Natural killer cell (primary cell): ENCODE data around the gene DNAJC4. TPM values are rescaled to one million over a fixed set of nuclear protein-coding genes. Genes with fewer than 3 reads are reported as not detected.

Source experiments
- ATAC-seq, 3 donors: fragments of 150-1000 bp in 2 of 3; fragments of 200-7000 bp in 1 of 3; cut with Tn5 transposase; 1 replicate in 1 of 3; 2 replicates in 2 of 3; pipeline ENCODE4 v1.10.0; 2021; ENCODE audit warnings: mild to moderate bottlenecking in 2 of 3, moderate library complexity in 2 of 3
- DNase-seq, 2 donors: peaks; one replicate each; pipeline versions ENCODE4 v3.0.0 to v3.0.0-alpha.2; 2013 to 2021; ENCODE audit warnings: mixed read lengths in 1 of 2
- H3K27ac ChIP-seq: one replicate; pipeline ENCODE4 v1.5.1; 2013; ENCODE audit warnings: mild to moderate bottlenecking, low read length
- H3K27me3 ChIP-seq: one replicate; pipeline ENCODE4 v1.6.1; 2013; ENCODE audit warnings: low read length; ENCODE audit not compliant: control insufficient read depth, insufficient read depth
- H3K36me3 ChIP-seq: one replicate; pipeline ENCODE4 v1.6.1; 2013; ENCODE audit warnings: low read length; ENCODE audit not compliant: control insufficient read depth, insufficient read depth
- H3K4me1 ChIP-seq: one replicate; pipeline ENCODE4 v1.6.1; 2013; ENCODE audit warnings: low read length; ENCODE audit not compliant: control insufficient read depth, insufficient read depth
- H3K4me3 ChIP-seq: one replicate; pipeline ENCODE4 v1.5.1; 2013; ENCODE audit warnings: low read length
- H3K9me3 ChIP-seq: one replicate; pipeline ENCODE4 v1.6.1; 2013; ENCODE audit warnings: low read length; ENCODE audit not compliant: control insufficient read depth, insufficient read depth
- H3K27ac Mint-ChIP-seq, 2 donors: one replicate each; pipeline ENCODE4 v1.8.0; 2022; ENCODE audit warnings: mild to moderate bottlenecking in 2 of 2, mixed read lengths in 2 of 2, moderate library complexity in 1 of 2
- H3K27me3 Mint-ChIP-seq, 2 donors: one replicate each; pipeline ENCODE4 v1.8.0; 2022; ENCODE audit warnings: low read depth in 2 of 2, mixed read lengths in 2 of 2
- H3K36me3 Mint-ChIP-seq: one replicate; pipeline ENCODE4 v1.8.0; 2022; ENCODE audit warnings: mixed read lengths
- H3K4me1 Mint-ChIP-seq, 2 donors: one replicate each; pipeline ENCODE4 v1.8.0; 2022; ENCODE audit warnings: mixed read lengths in 2 of 2
- H3K4me3 Mint-ChIP-seq: one replicate; pipeline ENCODE4 v1.8.0; 2022; ENCODE audit warnings: mild to moderate bottlenecking, moderate library complexity, mixed read lengths
- H3K9me3 Mint-ChIP-seq, 2 donors: one replicate each; pipeline ENCODE4 v1.8.0; 2022; ENCODE audit warnings: mixed read lengths in 2 of 2
- CTCF ChIP-seq: fragments of 200-600 bp; IDR thresholded peaks from one replicate; pipeline ENCODE4 v1.8.0; 2022; ENCODE audit warnings: antibody characterized with exemption
- WGBS: methylation state at CpG from one replicate; pipeline ENCODE4 v1.1.7; 2013; ENCODE audit warnings: missing lambda C conversion rate; ENCODE audit not compliant: insufficient coverage; 5-methylcytosine and 5-hydroxymethylcytosine counted together
- intact Hi-C: fragments of 100-400 bp; cut with micrococcal nuclease; formaldehyde crosslinking; loops from one replicate; pipeline ENCODE4 v1.14.2; 2022
- total RNA-seq, 4 donors: library from RNA; stranded (reverse); fragments of 120-200 nt in 1 of 4; gene quantifications; one replicate each; pipeline versions ENCODE4 v1.2.3 to v1.2.4, GENCODE V29; 2013 to 2022

DNAJC4 gene
- total RNA-seq, 3 donors from 2014 or later (not counting 1 experiment from before 2014, with no cell fraction given): 45.0 to 47.0 (median 46.6) TPM

DNA sequence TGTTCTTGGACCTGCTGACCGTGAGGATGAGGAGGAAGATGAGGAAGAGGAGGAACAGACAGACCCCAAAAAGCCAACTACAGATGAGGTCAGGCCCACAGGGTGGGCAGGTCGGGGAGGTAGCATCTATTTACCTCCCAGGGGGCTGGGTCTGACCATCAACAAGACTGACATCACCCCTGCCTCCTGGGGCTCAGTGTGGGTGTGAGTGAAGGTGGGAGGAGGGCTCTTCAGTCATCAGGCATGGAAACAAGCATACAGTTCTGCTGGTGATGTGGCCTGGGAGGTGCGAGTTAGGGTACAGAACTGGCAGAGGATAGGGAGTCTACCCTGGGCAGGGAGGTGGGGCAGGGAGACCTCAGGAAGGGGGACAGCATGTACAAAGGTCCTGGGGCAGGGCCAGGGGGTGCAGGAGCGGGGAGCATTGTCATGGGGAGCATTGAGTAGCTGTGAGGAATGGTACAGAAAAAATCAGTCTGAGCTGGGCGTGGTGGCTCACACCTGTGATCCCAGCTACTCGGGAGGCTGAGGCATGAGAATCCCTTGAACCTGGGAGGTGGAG is 29.9 kb downstream of the DNAJC4 start:
- H3K36me3 Mint-ChIP-seq: no peaks in the 10 kb centered on the region
- WGBS: 90% methylated on average over 6 of the region's 6 CpGs
- Histone ChIP-seq H3K27ac (no peak overlapping the region), H3K9me3 (no peaks in the 10 kb centered on the region), H3K36me3 (peaks cover 6% of the 10 kb centered on the region), H3K4me1 (no peaks in the 10 kb centered on the region), H3K4me3 (no peak overlapping the region), H3K27me3 (no peaks in the 10 kb centered on the region)
- H3K4me3 Mint-ChIP-seq: no peak overlapping the region
- DNase-seq (no peak), ATAC-seq (no peak)
- no peaks in the 10 kb centered on the region for H3K9me3 Mint-ChIP-seq
- peak overlapping the region in 1 of 2 donors; percentile 37 for H3K27ac Mint-ChIP-seq
- intact Hi-C loops: no loop called here
- TF ChIP-seq CTCF: no peak
- H3K27me3 Mint-ChIP-seq: no peaks in the 10 kb centered on the region
- peaks cover 0 to 9% of the 10 kb centered on the region in 2 donors for H3K4me1 Mint-ChIP-seq

DNA sequence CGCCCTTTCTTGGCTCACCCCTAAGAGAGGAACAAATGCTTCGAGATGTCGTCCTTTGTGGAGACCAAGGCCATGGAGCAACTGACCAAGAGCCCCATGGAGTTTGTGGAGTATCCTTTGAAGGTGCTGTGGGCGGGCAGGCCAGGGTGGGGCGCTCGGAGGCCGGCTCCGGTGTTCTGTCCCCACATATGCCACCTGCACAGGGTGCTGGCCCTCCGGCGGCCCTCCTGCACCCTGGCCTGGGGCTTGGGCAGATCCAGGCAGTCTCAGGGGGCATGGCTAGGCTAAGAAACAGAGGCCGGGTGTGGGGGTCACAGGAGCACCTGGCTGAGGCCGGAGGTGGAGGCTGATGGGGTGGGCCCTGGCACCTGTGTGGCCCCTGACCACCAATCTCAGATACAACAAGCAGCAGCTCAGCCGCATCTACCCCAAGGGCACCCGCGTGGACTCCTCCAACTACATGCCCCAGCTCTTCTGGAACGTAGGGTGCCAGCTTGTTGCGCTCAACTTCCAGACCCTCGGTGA is 31.3 kb downstream of the DNAJC4 start:
- H3K36me3 ChIP-seq: peaks cover 2% of the 10 kb centered on the region
- H3K27me3 ChIP-seq: no peaks in the 10 kb centered on the region
- no peak for TF ChIP-seq CTCF
- Mint-ChIP-seq H3K4me1 (peaks cover 0 to 9% of the 10 kb centered on the region in 2 donors), H3K4me3 (no peak overlapping the region), H3K27ac (no peak overlapping the region), H3K9me3 (no peaks in the 10 kb centered on the region), H3K36me3 (no peaks in the 10 kb centered on the region), H3K27me3 (no peaks in the 10 kb centered on the region)
- no peaks in the 10 kb centered on the region for H3K9me3 ChIP-seq
- WGBS: 95% methylated on average over 18 of the region's 18 CpGs
- no peaks in the 10 kb centered on the region for H3K4me1 ChIP-seq
- no peak overlapping the region for H3K27ac ChIP-seq
- DNase-seq: no peak
- ATAC-seq: no peak
- H3K4me3 ChIP-seq: no peak overlapping the region
- intact Hi-C loops: no loop called here

GRCh38 chr11:64262271-64263002 is 32.1 kb downstream of the DNAJC4 start:
- Mint-ChIP-seq H3K27me3 (no peaks in the 10 kb centered on the region), H3K9me3 (no peaks in the 10 kb centered on the region), H3K36me3 (no peaks in the 10 kb centered on the region), H3K27ac (no peak overlapping the region), H3K4me3 (no peak overlapping the region), H3K4me1 (peaks cover 0 to 9% of the 10 kb centered on the region in 2 donors)
- Histone ChIP-seq H3K27ac (no peak overlapping the region), H3K27me3 (no peaks in the 10 kb centered on the region), H3K4me1 (peaks cover 1% of the 10 kb centered on the region), H3K4me3 (no peak overlapping the region), H3K36me3 (no peaks in the 10 kb centered on the region), H3K9me3 (no peaks in the 10 kb centered on the region)
- ATAC-seq (no peak), DNase-seq (no peak)
- WGBS: 96% methylated on average over 42 of the region's 42 CpGs
- intact Hi-C loops: no loop called here
- no peak for TF ChIP-seq CTCF
